HG03139 (cell line): ENCODE data around the gene HS3ST3A1.

Experiments used
- ATAC-seq: cut with Tn5 transposase; IDR thresholded peaks from one replicate; pipeline ENCODE4 v1.9.1; 2021; ENCODE audit not compliant: unreplicated experiment

HS3ST3A1 gene

GRCh38 chr17:13601776-13602551 is at the start of gene HS3ST3A1:
TSS of gene HS3ST3A1 (minus strand) at chr17:13601929. CDS start at chr17:13601129, 800 bp downstream.
- no peak for ATAC-seq

GRCh38 chr17:13650096-13650675 is 48.5 kb upstream of the HS3ST3A1 start:
- no peak for ATAC-seq

GRCh38 chr17:13647543-13648021 is 45.9 kb upstream of the HS3ST3A1 start:
- no peak for ATAC-seq

GRCh38 chr17:13646969-13647542 is 45.3 kb upstream of the HS3ST3A1 start:
- no peak for ATAC-seq

GRCh38 chr17:13646411-13646810 is 44.7 kb upstream of the HS3ST3A1 start:
- ATAC-seq = no peak

GRCh38 chr17:13643180-13643579 is 41.5 kb upstream of the HS3ST3A1 start:
- ATAC-seq = no peak

GRCh38 chr17:13642188-13642587 is 40.5 kb upstream of the HS3ST3A1 start:
- ATAC-seq = no peak

- ATAC-seq = no peak
Observed at GRCh38 chr17:13640551-13640950, 38.8 kb upstream of the HS3ST3A1 start.

- ATAC-seq = no peak
Observed at GRCh38 chr17:13638855-13639458, 37.2 kb upstream of the HS3ST3A1 start.

GRCh38 chr17:13636951-13637350 is 35.2 kb upstream of the HS3ST3A1 start:
- no peak for ATAC-seq

- ATAC-seq = no peak
Observed at GRCh38 chr17:13635951-13636350, 34.2 kb upstream of the HS3ST3A1 start.

GRCh38 chr17:13634021-13634420 is 32.3 kb upstream of the HS3ST3A1 start:
- ATAC-seq = no peak

- ATAC-seq = no peak
Observed at GRCh38 chr17:13631529-13631928, 29.8 kb upstream of the HS3ST3A1 start.

GRCh38 chr17:13626703-13627102 is 25.0 kb upstream of the HS3ST3A1 start:
- ATAC-seq = no peak

GRCh38 chr17:13619462-13619861 is 17.7 kb upstream of the HS3ST3A1 start:
- no peak for ATAC-seq

- no peak for ATAC-seq
Observed at GRCh38 chr17:13616031-13616430, 14.3 kb upstream of the HS3ST3A1 start.

- ATAC-seq = no peak
Observed at GRCh38 chr17:13609941-13610340, 8.2 kb upstream of the HS3ST3A1 start.

GRCh38 chr17:13601322-13601775 is 380 bp downstream of the HS3ST3A1 start:
- ATAC-seq = no peak

- no peak for ATAC-seq
Observed at GRCh38 chr17:13600475-13601321, 1.0 kb downstream of the HS3ST3A1 start.

GRCh38 chr17:13599864-13600263 is 1.9 kb downstream of the HS3ST3A1 start:
- ATAC-seq = no peak

- ATAC-seq = no peak
Observed at GRCh38 chr17:13599168-13599577, 2.6 kb downstream of the HS3ST3A1 start.
